Hepatocyte (in vitro differentiated cells): ENCODE data around the gene B3GALT4.

Experiments
- CTCF ChIP-seq: fragments of 200-600 bp; sonication (generic); IDR thresholded peaks from 2 replicates; pipeline ENCODE4 v1.5.1; 2016; ENCODE audit warnings: antibody characterized with exemption, mild to moderate bottlenecking; ENCODE audit not compliant: poor library complexity
- EZH2phosphoT487 ChIP-seq: fragments of 200-600 bp; sonication (generic); IDR thresholded peaks from one replicate; pipeline ENCODE4 v1.6.1; 2018; ENCODE audit warnings: antibody characterized with exemption, mild to moderate bottlenecking, low read depth, moderate library complexity; ENCODE audit not compliant: unreplicated experiment, severe bottlenecking

GRCh38 chr6:33279257-33279695 is 2.4 kb downstream of the B3GALT4 start:
- TF ChIP-seq CTCF (no peak), EZH2phosphoT487 (no peak)
